Stimulated activated CD8-positive, alpha-beta memory T cell treated with anti-CD3 and anti-CD28 coated beads, Interleukin-12 subunit alpha, Interleukin-12 subunit beta, amount 100 ng/mL, for 24 hours (primary cell): ENCODE measurements around the gene VIPR2.
"Not testable (repeated sequence)": the region's sequence is repeated elsewhere in the genome, so short reads cannot be mapped to it uniquely, and the experiment has no call there.

Source experiments
- DNase-seq: peaks from one replicate; pipeline ENCODE4 v3.0.0-alpha.2; 2020; ENCODE audit errors: extremely low read depth

VIPR2 gene

GRCh38 chr7:159010411-159010810 lies 134.3 kb downstream of the VIPR2 start:
- DNase-seq, result no peak

- DNase-seq, result no peak
Measured at GRCh38 chr7:159009951-159010350, 134.7 kb downstream of the VIPR2 start.

- no peak for DNase-seq
Measured at GRCh38 chr7:159008417-159008816, 136.2 kb downstream of the VIPR2 start.

GRCh38 chr7:159007996-159008389 lies 136.7 kb downstream of the VIPR2 start:
- DNase-seq, result no peak

- no peak for DNase-seq
Measured at GRCh38 chr7:159007364-159007995, 137.2 kb downstream of the VIPR2 start.

GRCh38 chr7:159006610-159007130 lies 138.0 kb downstream of the VIPR2 start:
- no peak for DNase-seq

GRCh38 chr7:159006022-159006609 lies 138.6 kb downstream of the VIPR2 start:
- not testable (repeated sequence) for DNase-seq

- DNase-seq, result no peak
Measured at GRCh38 chr7:159005618-159006017, 139.0 kb downstream of the VIPR2 start.

- no peak for DNase-seq
Measured at GRCh38 chr7:159004411-159004810, 140.3 kb downstream of the VIPR2 start.

GRCh38 chr7:159001811-159002210 lies 142.9 kb downstream of the VIPR2 start:
- DNase-seq, result no peak

GRCh38 chr7:159000859-159001435 lies 143.7 kb downstream of the VIPR2 start:
- no peak for DNase-seq

GRCh38 chr7:159000070-159000469 lies 144.6 kb downstream of the VIPR2 start:
- no peak for DNase-seq

GRCh38 chr7:158999496-158999895 lies 145.2 kb downstream of the VIPR2 start:
- no peak for DNase-seq

- not testable (repeated sequence) for DNase-seq
Measured at GRCh38 chr7:158998261-158998660, 146.4 kb downstream of the VIPR2 start.

GRCh38 chr7:158997471-158997870 lies 147.2 kb downstream of the VIPR2 start:
- DNase-seq, result no peak

- no peak for DNase-seq
Measured at GRCh38 chr7:158997110-158997453, 147.6 kb downstream of the VIPR2 start.

- DNase-seq, result no peak
Measured at GRCh38 chr7:158996214-158997109, 148.2 kb downstream of the VIPR2 start.

GRCh38 chr7:158995514-158995913 lies 149.2 kb downstream of the VIPR2 start:
- no peak for DNase-seq

- no peak for DNase-seq
Measured at GRCh38 chr7:158994687-158995086, 150.0 kb downstream of the VIPR2 start.

GRCh38 chr7:158993591-158993990 lies 151.1 kb downstream of the VIPR2 start:
- DNase-seq, result no peak

- DNase-seq, result no peak
Measured at GRCh38 chr7:158992759-158993158, 151.9 kb downstream of the VIPR2 start.
